Vagina (tissue), 2 donors: Measurements from ENCODE around the gene GIPC2.

Source experiments
- CTCF ChIP-seq, 3 experiments: fragments of 450-650 bp in 2 of 3; fragments of 200-600 bp in 1 of 3; sonication (generic) in 1 of 3; IDR thresholded peaks; one replicate each; pipeline ENCODE4 v1.5.1; 2017 to 2019; ENCODE audit warnings: antibody characterized with exemption in 3 of 3, mild to moderate bottlenecking in 2 of 3, moderate library complexity in 2 of 3
- POLR2A ChIP-seq, 2 donors: fragments of 450-650 bp; IDR thresholded peaks; one replicate each; pipeline ENCODE4 v1.6.1; 2017; ENCODE audit warnings: antibody characterized with exemption in 2 of 2, mild to moderate bottlenecking in 2 of 2, moderate library complexity in 2 of 2
- POLR2AphosphoS5 ChIP-seq, 2 donors: sonication (generic); formaldehyde crosslinking; IDR thresholded peaks; one replicate each; pipeline ENCODE4 v1.9.0; 2017; ENCODE audit warnings: antibody characterized with exemption in 2 of 2, mild to moderate bottlenecking in 2 of 2, low read depth in 1 of 2; ENCODE audit not compliant: insufficient read depth in 1 of 2

GRCh38 chr1:78060857-78061563 lies 15.2 kb downstream of the GIPC2 start:
- TF ChIP-seq POLR2AphosphoS5 (IDR thresholded peaks at IDR 0.05; ENCODE audit: insufficient read depth in 1 of 2, low read depth in 1 of 2) (no peak), CTCF (IDR thresholded peaks at IDR 0.05) (no peak), POLR2A (IDR thresholded peaks at IDR 0.05) (no peak)
